ENCODE measurements around the gene PLA2G6. TPM values are rescaled to one million over a fixed set of nuclear protein-coding genes. Genes with fewer than 3 reads are reported as not detected.

Gene PLA2G6
- total and polyA plus RNA-seq, 2 of the 13 experiments (the other 11 are each of a cell fraction or from before 2014, with no cell fraction given) = 4.8 to 11.5 TPM

GRCh38 chr22:38107692-38108515 is 73.7 kb downstream of the PLA2G6 start (continued):
- no peak for TF ChIP-seq ZNF12 (CRISPR knock-in tag; IDR thresholded peaks at IDR 0.05)
- no peak for TF ChIP-seq U2AF1 (optimal IDR thresholded peaks at IDR 0.05; ENCODE audit: low read depth, low read length)
- TF ChIP-seq MAFF (IDR thresholded peaks at IDR 0.05; ENCODE audit: low read depth, low read length) = no peak
- TF ChIP-seq HDAC1 (CRISPR knock-in tag; IDR thresholded peaks at IDR 0.05) = peak; percentile 66
- TF ChIP-seq ZIK1 (CRISPR knock-in tag; IDR thresholded peaks at IDR 0.05; ENCODE audit: borderline replicate concordance, low read depth) = no peak
- TF ChIP-seq, protein P1, sequence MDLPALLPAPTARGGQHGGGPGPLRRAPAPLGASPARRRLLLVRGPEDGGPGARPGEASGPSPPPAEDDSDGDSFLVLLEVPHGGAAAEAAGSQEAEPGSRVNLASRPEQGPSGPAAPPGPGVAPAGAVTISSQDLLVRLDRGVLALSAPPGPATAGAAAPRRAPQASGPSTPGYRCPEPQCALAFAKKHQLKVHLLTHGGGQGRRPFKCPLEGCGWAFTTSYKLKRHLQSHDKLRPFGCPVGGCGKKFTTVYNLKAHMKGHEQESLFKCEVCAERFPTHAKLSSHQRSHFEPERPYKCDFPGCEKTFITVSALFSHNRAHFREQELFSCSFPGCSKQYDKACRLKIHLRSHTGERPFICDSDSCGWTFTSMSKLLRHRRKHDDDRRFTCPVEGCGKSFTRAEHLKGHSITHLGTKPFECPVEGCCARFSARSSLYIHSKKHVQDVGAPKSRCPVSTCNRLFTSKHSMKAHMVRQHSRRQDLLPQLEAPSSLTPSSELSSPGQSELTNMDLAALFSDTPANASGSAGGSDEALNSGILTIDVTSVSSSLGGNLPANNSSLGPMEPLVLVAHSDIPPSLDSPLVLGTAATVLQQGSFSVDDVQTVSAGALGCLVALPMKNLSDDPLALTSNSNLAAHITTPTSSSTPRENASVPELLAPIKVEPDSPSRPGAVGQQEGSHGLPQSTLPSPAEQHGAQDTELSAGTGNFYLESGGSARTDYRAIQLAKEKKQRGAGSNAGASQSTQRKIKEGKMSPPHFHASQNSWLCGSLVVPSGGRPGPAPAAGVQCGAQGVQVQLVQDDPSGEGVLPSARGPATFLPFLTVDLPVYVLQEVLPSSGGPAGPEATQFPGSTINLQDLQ (CRISPR knock-in tag; IDR thresholded peaks at IDR 0.05) = no peak
- TF ChIP-seq ZNF781 (CRISPR knock-in tag; IDR thresholded peaks at IDR 0.05; ENCODE audit: borderline replicate concordance, not compliant biosample characterization) = no peak
- TF ChIP-seq STAT5B (CRISPR knock-in tag; IDR thresholded peaks at IDR 0.05) = no peak
- TF ChIP-seq ZNF30 (CRISPR knock-in tag; IDR thresholded peaks at IDR 0.05) = no peak
- no peak for TF ChIP-seq ZNF253 (CRISPR knock-in tag; IDR thresholded peaks at IDR 0.05; ENCODE audit: borderline replicate concordance)
- TF ChIP-seq ATM (IDR thresholded peaks at IDR 0.05; ENCODE audit: borderline replicate concordance) = no peak
- TF ChIP-seq KMT2A (CRISPR knock-in tag; IDR thresholded peaks at IDR 0.05) = 0 out of 2 replicates have a peak, but pooled peaks have one; percentile 59
- peak; percentile 52 for TF ChIP-seq THAP11 (CRISPR knock-in tag; IDR thresholded peaks at IDR 0.05)
- TF ChIP-seq, protein P2, sequence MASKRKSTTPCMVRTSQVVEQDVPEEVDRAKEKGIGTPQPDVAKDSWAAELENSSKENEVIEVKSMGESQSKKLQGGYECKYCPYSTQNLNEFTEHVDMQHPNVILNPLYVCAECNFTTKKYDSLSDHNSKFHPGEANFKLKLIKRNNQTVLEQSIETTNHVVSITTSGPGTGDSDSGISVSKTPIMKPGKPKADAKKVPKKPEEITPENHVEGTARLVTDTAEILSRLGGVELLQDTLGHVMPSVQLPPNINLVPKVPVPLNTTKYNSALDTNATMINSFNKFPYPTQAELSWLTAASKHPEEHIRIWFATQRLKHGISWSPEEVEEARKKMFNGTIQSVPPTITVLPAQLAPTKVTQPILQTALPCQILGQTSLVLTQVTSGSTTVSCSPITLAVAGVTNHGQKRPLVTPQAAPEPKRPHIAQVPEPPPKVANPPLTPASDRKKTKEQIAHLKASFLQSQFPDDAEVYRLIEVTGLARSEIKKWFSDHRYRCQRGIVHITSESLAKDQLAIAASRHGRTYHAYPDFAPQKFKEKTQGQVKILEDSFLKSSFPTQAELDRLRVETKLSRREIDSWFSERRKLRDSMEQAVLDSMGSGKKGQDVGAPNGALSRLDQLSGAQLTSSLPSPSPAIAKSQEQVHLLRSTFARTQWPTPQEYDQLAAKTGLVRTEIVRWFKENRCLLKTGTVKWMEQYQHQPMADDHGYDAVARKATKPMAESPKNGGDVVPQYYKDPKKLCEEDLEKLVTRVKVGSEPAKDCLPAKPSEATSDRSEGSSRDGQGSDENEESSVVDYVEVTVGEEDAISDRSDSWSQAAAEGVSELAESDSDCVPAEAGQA (IDR thresholded peaks at IDR 0.05; ENCODE audit: low read depth) = no peak
- TF ChIP-seq, protein P2 (CRISPR knock-in tag; IDR thresholded peaks at IDR 0.05; ENCODE audit: borderline replicate concordance) = no peak
- peak; percentile 21; the same call in 1 of the 2 replicates for TF ChIP-seq ZNF652 (CRISPR knock-in tag; IDR thresholded peaks at IDR 0.05; ENCODE audit: borderline replicate concordance, low read depth)
- TF ChIP-seq ZNF274 (CRISPR knock-in tag; IDR thresholded peaks at IDR 0.05) = 0 out of 2 replicates have a peak, but pooled peaks have one; percentile 9
- TF ChIP-seq FOXK1 (CRISPR knock-in tag; IDR thresholded peaks at IDR 0.05; ENCODE audit: borderline replicate concordance, low read depth) = peak; percentile 18; the same call in 1 of the 2 replicates
- no peak for TF ChIP-seq TMF1 (CRISPR knock-in tag; IDR thresholded peaks at IDR 0.05; ENCODE audit: low read depth)
- no peak for TF ChIP-seq PAF1 (CRISPR knock-in tag; IDR thresholded peaks at IDR 0.05)
- no peak for TF ChIP-seq NFE2 (CRISPR knock-in tag; IDR thresholded peaks at IDR 0.05)
- TF ChIP-seq DBP (CRISPR knock-in tag; IDR thresholded peaks at IDR 0.05; ENCODE audit: not compliant biosample characterization) = no peak
